NCI-H345 (cell line): Measurements from ENCODE around the gene CRLF2.
"Not testable (repeated sequence)": the region's sequence is repeated elsewhere in the genome, so short reads cannot be mapped to it uniquely, and the experiment has no call there.

Experiments used
- DNase-seq: peaks from one replicate; lab custom pipeline; 2025; lab: John Stamatoyannopoulos, UW

CRLF2 gene

DNA sequence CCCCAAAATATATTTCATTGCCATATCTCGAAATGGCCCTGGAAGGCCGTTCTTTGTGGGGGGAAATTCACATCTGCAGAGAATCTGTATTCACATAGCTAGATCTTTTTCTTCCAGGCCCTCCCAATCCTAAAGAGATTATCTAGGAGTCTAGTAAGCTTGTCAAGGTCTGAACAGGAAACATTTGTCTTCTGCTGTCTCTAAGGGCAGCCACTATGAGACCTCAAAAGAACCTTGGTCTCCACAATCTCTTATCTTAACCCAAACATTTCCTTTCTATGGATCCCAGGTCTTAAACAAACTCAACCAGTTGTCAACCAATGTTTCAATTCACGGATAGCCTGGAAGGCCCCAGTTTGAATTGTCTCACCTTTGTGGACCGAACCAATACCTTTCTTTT is 45.0 kb downstream of the CRLF2 start:
- DNase-seq, result no peak

- no peak for DNase-seq
Measured at GRCh38 chrX:1165535-1166196, 46.8 kb downstream of the CRLF2 start.

DNA sequence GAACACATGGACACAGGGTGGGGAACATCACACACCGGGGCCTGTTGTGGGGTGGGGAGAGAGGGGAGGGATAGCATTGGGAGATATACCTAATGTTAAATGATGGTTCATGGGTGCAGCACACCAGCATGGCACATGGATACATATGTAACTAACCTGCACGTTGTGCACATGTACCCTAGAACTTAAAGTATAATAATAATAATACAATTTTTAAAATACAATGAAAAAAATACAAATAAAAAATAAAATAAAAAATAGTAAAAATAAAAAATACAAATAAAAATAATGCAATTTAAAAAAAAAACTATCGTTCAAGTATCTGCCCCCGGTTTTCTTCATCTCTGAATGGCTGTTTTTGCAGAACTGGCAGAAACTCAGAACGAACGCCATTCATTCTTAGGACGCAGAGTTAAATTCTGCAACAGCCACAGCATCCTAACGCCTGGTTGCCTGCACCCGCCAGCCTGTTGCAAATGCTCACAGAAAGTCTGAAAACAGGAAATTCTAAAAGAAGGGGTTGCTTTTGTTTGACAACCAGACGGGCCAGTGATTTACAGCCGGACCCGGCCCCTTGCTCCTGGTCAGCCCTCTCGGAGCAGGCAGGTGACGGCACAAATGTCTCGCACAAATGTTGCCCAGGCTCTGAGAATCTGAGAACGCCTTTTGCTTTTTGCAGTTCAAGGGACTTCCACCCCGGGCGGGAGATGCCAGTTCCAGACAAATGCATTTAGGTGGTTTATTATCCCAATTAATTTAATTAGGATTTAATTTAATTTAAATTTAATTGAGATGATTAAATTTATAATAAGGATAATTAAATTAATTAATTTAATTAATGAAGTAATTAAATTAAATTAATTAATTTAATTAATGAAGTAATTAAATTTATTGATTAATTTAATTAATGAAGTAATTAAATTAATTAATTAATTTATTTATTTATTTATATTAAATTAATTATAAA is 47.8 kb downstream of the CRLF2 start:
- DNase-seq, result no peak

DNA sequence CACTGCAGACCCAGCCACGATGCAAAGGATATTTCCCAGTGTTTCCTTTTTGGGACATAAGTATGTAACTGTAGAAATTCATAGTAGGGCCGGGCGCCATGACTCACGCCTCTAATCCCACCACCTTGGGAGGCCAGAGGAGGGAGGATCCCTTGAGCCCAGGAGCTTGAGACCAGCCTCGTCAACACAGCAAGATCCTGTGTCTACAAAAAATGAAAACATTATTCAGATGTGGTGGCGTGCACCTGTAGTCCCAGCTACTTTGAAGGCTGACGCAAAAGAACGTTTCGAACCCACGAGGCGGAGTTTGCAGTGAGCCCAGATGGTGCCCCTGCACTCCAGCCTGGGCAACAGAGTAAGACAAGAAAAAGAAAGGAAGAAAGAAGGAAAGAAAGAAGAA is 49.2 kb downstream of the CRLF2 start:
- DNase-seq, result no peak

GRCh38 chrX:1162119-1162916 is 50.1 kb downstream of the CRLF2 start:
- DNase-seq, result no peak

GRCh38 chrX:1159548-1159947 is 52.9 kb downstream of the CRLF2 start:
- DNase-seq, result no peak

- DNase-seq, result not testable (repeated sequence)
Measured at GRCh38 chrX:1156681-1157455, 55.6 kb downstream of the CRLF2 start.

- DNase-seq, result no peak
Measured at GRCh38 chrX:1153940-1154339, 58.5 kb downstream of the CRLF2 start.

GRCh38 chrX:1152090-1152489 is 60.4 kb downstream of the CRLF2 start:
- DNase-seq, result no peak

DNA sequence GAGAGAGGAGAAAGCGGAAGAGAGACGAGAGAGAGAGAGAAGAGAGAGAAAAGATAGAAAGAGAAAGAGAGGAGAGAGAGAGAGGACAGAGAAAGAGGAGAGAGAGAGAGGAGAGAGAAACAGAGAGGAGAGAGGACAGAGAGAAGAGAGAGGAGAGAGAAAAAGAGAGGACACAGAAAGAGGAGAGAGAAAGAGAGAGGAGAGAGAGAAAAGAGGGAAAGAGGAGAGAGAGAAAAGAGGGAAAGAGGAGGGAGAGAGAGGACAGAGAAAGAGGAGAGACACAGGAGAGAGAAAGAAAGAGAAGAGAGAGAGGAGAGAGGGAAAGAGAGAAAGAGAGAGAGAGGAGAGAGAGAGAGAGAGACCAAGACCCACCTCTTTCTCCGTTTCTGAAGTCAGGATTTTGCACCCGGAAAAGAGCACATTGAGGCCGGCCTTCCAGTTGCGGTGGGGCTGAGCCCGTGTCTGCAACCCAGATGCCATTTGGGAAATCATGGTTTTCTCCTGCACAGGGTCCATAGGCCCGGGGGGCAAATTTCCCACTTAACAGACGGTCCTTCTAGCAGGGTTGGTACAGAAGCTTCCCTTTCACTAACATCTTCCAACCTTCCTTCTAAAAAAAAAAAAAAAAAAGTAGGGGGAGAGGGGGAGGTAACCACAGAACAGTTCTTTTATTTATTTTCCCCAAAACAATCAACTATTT is 60.9 kb downstream of the CRLF2 start:
- no peak for DNase-seq

DNA sequence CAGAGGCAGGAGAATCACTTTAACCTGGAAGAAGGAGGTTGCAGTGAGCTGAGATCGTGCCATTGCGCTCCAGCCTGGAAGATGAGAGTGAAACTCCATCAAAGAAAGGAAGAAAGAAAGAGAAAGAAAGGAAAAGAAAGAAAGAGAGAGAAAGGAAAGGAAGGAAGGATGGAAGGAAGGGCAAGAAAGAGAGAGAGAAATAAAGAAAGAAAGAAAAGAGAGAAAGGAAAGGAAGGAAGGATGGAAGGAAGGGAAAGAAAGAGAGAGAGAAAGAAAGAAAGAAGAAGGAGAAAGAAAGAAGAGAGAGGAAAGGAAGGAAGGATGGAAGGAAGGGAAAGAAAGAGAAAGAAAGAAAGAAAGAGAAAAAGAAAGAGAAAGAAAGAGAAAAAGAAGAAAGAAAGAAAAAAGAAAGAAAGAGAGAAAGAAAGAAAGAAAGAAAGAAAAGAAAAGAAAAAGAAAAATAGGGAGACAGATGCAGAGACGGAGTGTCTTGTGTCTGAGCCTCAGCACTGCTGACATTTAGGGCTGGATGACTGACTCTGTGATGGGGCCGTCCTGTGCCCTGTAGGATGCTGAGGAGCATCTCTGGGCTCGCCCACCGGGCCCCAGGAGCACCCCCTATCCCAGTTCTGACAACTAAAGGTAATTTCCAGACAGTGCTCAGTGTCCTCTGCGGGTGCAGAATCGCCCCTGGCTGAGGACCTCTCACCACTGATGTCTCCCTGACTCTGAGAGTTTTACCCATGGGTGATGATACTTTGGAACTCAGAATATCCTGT is 61.7 kb downstream of the CRLF2 start:
- DNase-seq, result no peak

DNA sequence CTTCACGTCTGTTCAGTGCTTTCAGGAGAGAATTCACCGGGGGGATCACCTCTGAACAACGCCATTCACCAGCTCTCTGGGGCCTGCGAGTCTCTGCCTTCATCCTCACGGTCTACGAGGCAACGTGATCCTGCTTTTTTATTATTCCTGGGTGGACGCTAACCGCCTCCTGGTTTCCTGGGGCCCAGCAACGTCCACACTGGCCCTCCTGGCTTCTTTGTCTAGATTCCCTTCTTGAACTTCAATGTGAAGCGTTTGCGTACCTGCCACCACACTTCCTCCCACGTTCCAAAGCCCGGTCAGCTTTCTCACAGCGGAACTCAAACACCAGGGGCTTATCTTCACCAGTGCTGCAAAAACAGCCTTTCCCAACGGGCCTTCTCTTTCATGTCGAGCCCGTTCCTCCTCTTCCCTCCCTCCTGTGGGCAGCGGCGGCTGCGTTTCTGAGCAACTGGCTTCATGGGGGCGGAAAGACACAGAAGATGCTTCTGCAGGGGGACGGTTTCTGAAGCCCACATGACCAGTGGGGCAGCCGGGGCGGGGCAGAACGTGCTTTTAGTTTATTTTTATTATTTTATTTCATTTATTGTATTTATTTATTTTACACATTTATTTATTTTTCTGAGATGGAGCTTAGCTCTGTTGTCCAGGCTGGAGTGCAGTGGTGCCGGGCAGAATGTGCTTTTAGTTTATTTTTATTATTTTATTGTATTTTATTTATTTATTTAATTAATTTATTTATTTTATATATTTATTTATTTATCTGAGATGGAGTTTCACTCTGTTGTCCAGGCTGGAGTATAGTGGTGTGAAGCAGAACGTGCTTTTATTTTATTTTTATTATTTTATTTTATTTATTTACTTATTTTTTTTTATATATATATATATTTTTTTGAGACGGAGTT is 64.6 kb downstream of the CRLF2 start:
- DNase-seq, result no peak

DNA sequence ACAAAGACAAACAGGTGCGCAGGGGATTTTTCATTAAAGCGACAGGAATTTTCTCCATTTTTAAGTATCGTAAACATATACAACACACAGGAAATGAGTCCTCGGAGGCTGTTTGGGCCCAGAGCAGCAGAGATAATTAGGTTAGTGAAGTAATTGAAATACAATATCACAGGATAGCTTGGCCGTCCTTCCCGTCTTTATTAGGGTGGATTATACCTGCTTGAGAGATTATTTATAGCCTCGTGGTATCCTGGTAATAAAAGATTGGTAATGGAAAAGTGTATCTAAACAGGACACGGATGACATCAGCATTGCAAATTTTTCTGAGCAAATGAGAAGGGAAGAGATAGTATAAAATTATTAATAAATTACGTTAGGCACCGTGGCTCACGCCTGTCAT is 68.2 kb downstream of the CRLF2 start:
- no peak for DNase-seq
